Neural cell (in vitro differentiated cells): ENCODE measurements around the gene CPNE5. TPM values are rescaled to one million over a fixed set of nuclear protein-coding genes. Genes with fewer than 3 reads are reported as not detected.

Experiments used
- H2AFZ ChIP-seq: fragments of 200-600, 300-800 bp; sonication (generic), shearing (Covaris generic); 2 replicates; pipeline ENCODE4 v1.6.0; 2014; ENCODE audit warnings: low read depth, mild to moderate bottlenecking, antibody characterized with exemption, low read length, moderate library complexity
- H3F3A ChIP-seq: fragments of 200-600 bp; shearing (Covaris generic); 2 replicates; pipeline ENCODE4 v1.6.1; 2016; ENCODE audit warnings: mild to moderate bottlenecking, moderate library complexity, mixed read lengths, antibody characterized with exemption, low read length; ENCODE audit not compliant: insufficient read depth, poor library complexity, severe bottlenecking
- H3K27ac ChIP-seq: fragments of 200-600, 300-800 bp; sonication (generic), shearing (Covaris generic); 2 replicates; pipeline ENCODE4 v1.5.1; 2014; ENCODE audit warnings: mild to moderate bottlenecking, low read length, moderate library complexity
- H3K27me3 ChIP-seq: fragments of 300-800, 200-600 bp; sonication (generic), shearing (Covaris generic); 2 replicates; pipeline ENCODE4 v1.6.0; 2014; ENCODE audit warnings: mild to moderate bottlenecking, low read depth, low read length, moderate library complexity; ENCODE audit not compliant: insufficient read depth
- H3K36me3 ChIP-seq: fragments of 300-800, 200-600 bp; sonication (generic), shearing (Covaris generic); 2 replicates; pipeline ENCODE4 v1.5.1; 2014; ENCODE audit warnings: mild to moderate bottlenecking, antibody characterized with exemption, low read length, moderate library complexity; ENCODE audit not compliant: insufficient read depth
- H3K4me2 ChIP-seq: fragments of 300-800, 200-600 bp; sonication (generic), shearing (Covaris generic); 2 replicates; pipeline ENCODE4 v1.6.0; 2014; ENCODE audit warnings: mild to moderate bottlenecking, low read length
- H3K4me3 ChIP-seq: fragments of 300-800, 200-600 bp; sonication (generic), shearing (Covaris generic); 2 replicates; pipeline ENCODE4 v1.5.1; 2014; ENCODE audit warnings: mild to moderate bottlenecking, low read length, moderate library complexity
- H3K79me2 ChIP-seq: fragments of 200-600 bp; shearing (Covaris generic); replicated peaks from 2 replicates; pipeline ENCODE4 v1.6.0; 2014; ENCODE audit warnings: mild to moderate bottlenecking, low read length, moderate library complexity; ENCODE audit not compliant: insufficient read depth
- H3K9ac ChIP-seq: fragments of 300-800, 200-600 bp; sonication (generic), shearing (Covaris generic); 2 replicates; pipeline ENCODE4 v1.6.1; 2016; ENCODE audit warnings: mild to moderate bottlenecking, low read length, mixed read lengths
- H3K9me2 ChIP-seq: fragments of 200-600 bp; shearing (Covaris generic); 2 replicates; pipeline ENCODE4 v1.6.1; 2016; ENCODE audit warnings: mild to moderate bottlenecking, low read length, mixed read lengths; ENCODE audit not compliant: insufficient read depth
- H3K9me3 ChIP-seq: fragments of 200-600, 300-800 bp; sonication (generic), shearing (Covaris generic); 2 replicates; pipeline ENCODE4 v1.6.1; 2016; ENCODE audit warnings: mild to moderate bottlenecking, mixed run types, low read length, moderate library complexity, mixed read lengths
- H4K20me1 ChIP-seq: fragments of 200-600 bp; shearing (Covaris generic); 2 replicates; pipeline ENCODE4 v1.6.1; 2016; ENCODE audit warnings: mild to moderate bottlenecking, mixed run types; ENCODE audit not compliant: insufficient read depth
- CTCF ChIP-seq: fragments of 450-650 bp; IDR thresholded peaks from 2 replicates; pipeline ENCODE4 v1.5.1; 2014; ENCODE audit warnings: antibody characterized with exemption, mild to moderate bottlenecking, moderate library complexity; ENCODE audit not compliant: poor library complexity, severe bottlenecking
- EP300 ChIP-seq: fragments of 450-650 bp; conservative IDR thresholded peaks from 2 replicates; pipeline ENCODE4 v1.6.1; 2014; ENCODE audit warnings: antibody characterized with exemption, mild to moderate bottlenecking, moderate library complexity; ENCODE audit not compliant: poor library complexity, severe bottlenecking
- EZH2 ChIP-seq: fragments of 200-600, 300-800 bp; shearing (Covaris generic), sonication (generic); IDR thresholded peaks from 2 replicates; pipeline ENCODE4 v1.6.1; 2014; ENCODE audit warnings: antibody characterized with exemption, low read length, borderline replicate concordance, mild to moderate bottlenecking; ENCODE audit not compliant: insufficient read depth, poor library complexity, severe bottlenecking
- MXI1 ChIP-seq: fragments of 450-650 bp; conservative IDR thresholded peaks from 2 replicates; pipeline ENCODE4 v1.6.1; 2014; ENCODE audit warnings: antibody characterized with exemption, mild to moderate bottlenecking; ENCODE audit not compliant: poor library complexity, severe bottlenecking
- POLR2AphosphoS5 ChIP-seq: IDR thresholded peaks from 2 replicates; pipeline ENCODE4 v1.6.1; 2012
- RAD21 ChIP-seq: fragments of 450-650 bp; conservative IDR thresholded peaks from 2 replicates; pipeline ENCODE4 v1.6.1; 2014; ENCODE audit warnings: antibody characterized with exemption, mild to moderate bottlenecking, moderate library complexity
- REST ChIP-seq: IDR thresholded peaks from 2 replicates; pipeline ENCODE4 v1.6.1; 2012; ENCODE audit warnings: borderline replicate concordance
- SMC3 ChIP-seq: fragments of 450-650 bp; conservative IDR thresholded peaks from 2 replicates; pipeline ENCODE4 v1.6.1; 2014; ENCODE audit warnings: antibody characterized with exemption, mild to moderate bottlenecking, moderate library complexity; ENCODE audit not compliant: poor library complexity
- TAF1 ChIP-seq: IDR thresholded peaks from 2 replicates; pipeline ENCODE4 v1.6.1; 2012; ENCODE audit warnings: low read depth
- polyA plus RNA-seq: library from polyadenylated mRNA; depleted of rRNA; stranded (reverse); fragments of >200 nt; gene quantifications from 2 replicates; pipeline ENCODE4 v1.2.3, GENCODE V29; 2014

CPNE5 gene
- polyA plus RNA-seq, 1 donor from 2014 or later, result 8.7 TPM

GRCh38 chr6:36699348-36699747, 139.9 kb downstream of the CPNE5 start:
- H3F3A ChIP-seq, result no peaks in the 10 kb centered on the region
- no peak overlapping the region for H2AFZ ChIP-seq
- no peak overlapping the region for H3K4me2 ChIP-seq

GRCh38 chr6:36698871-36699271, 140.4 kb downstream of the CPNE5 start:
- no peak overlapping the region for H2AFZ ChIP-seq
- no peaks in the 10 kb centered on the region for H4K20me1 ChIP-seq
- no peaks in the 10 kb centered on the region for H3K36me3 ChIP-seq
- no peak overlapping the region for H3K9ac ChIP-seq
- H3K9me2 ChIP-seq, result no peaks in the 10 kb centered on the region
- H3K4me2 ChIP-seq, result no peak overlapping the region
- H3K79me2 ChIP-seq, result no peaks in the 10 kb centered on the region
- H3K4me3 ChIP-seq, result no peak overlapping the region
- no peaks in the 10 kb centered on the region for H3K27me3 ChIP-seq
- H3F3A ChIP-seq, result no peaks in the 10 kb centered on the region
- peaks cover under 1% of the 10 kb centered on the region for H3K9me3 ChIP-seq
- H3K27ac ChIP-seq, result no peak overlapping the region
- TF ChIP-seq EP300 (no peak), POLR2AphosphoS5 (no peak), REST (no peak), CTCF (no peak), RAD21 (no peak), TAF1 (no peak), MXI1 (no peak)

More at GRCh38 chr6:36699348-36699747, 139.9 kb downstream of the CPNE5 start:
- peaks cover 2% of the 10 kb centered on the region for H3K9me3 ChIP-seq
- TF ChIP-seq CTCF (no peak), EP300 (no peak), TAF1 (no peak), EZH2 (no peak), REST (no peak), POLR2AphosphoS5 (no peak), RAD21 (no peak), SMC3 (no peak), MXI1 (no peak)
- H3K9ac ChIP-seq, result no peak overlapping the region
- no peaks in the 10 kb centered on the region for H3K9me2 ChIP-seq
- no peaks in the 10 kb centered on the region for H3K36me3 ChIP-seq
- no peaks in the 10 kb centered on the region for H4K20me1 ChIP-seq
- H3K4me3 ChIP-seq, result no peak overlapping the region
- H3K79me2 ChIP-seq, result no peaks in the 10 kb centered on the region
- no peaks in the 10 kb centered on the region for H3K27me3 ChIP-seq
- no peak overlapping the region for H3K27ac ChIP-seq
